Activated effector memory CD4-positive, alpha-beta T cell treated with Interleukin-2 at 50 U/mL for 16 hours (primary cell): ENCODE results near the gene PLPP2.
"Not testable (repeated sequence)": the region's sequence is repeated elsewhere in the genome, so short reads cannot be mapped to it uniquely, and the experiment has no call there.

Source experiments
- DNase-seq: peaks from one replicate; pipeline ENCODE4 v3.0.0-alpha.2; 2020

Gene PLPP2

GRCh38 chr19:256804-257203 lies 34.4 kb downstream of the PLPP2 start:
- not testable (repeated sequence) for DNase-seq

GRCh38 chr19:252421-253186 lies 38.6 kb downstream of the PLPP2 start:
- not testable (repeated sequence) for DNase-seq

GRCh38 chr19:246551-246950 lies 44.7 kb downstream of the PLPP2 start:
- DNase-seq = no peak

DNA sequence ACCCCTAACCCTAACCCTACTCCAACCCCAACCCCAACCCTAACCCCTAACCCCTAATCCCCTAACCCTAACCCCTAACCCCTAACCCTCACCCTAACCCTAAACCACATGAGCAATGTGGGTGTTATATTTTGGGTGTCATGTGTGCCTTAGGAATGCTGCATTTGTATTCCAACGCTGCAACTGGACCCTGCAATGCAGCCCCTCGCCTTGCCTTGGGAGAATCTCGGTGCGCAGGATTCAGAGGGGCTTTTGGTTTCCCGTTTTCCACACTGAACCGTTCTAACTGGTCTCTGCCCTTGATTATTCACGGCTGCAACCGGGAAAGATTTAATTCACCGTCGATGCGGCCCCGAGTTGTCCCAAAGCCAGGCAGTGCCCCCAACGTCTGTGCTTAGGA lies 45.3 kb downstream of the PLPP2 start:
- not testable (repeated sequence) for DNase-seq

- DNase-seq = no peak
These were observed 45.7 kb downstream of the PLPP2 start for GRCh38 chr19:245457-245856.
